ENCODE results near the gene OR8B3.

DNA sequence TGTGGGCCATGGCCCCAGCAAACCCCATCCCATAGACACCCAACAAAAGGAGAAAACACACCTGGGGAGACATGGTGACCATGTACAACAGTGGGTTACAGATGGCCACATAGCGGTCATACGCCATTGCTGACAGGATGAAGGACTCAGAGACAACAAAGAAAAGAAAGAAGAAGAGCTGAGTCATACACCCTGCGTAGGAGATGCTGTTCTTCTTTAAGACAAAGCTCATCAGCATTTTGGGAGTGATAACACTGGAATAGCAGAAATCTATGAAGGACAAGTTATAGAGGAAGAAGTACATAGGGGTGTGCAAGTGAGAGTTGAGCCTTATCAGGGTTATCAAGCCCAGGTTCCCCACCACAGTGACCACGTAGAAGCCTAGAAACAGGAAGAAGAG lies 41.8 kb upstream of the OR8B3 start:
- TF ChIP-seq GATA2 (IDR thresholded peaks at IDR 0.05; ENCODE audit: low read depth, low read length) (no peak), GATA3 (IDR thresholded peaks at IDR 0.05; ENCODE audit: low read depth, low read length) (no peak)

Data from SH-SY5Y (cell line).